ENCODE results near the gene CHST12.

DNA sequence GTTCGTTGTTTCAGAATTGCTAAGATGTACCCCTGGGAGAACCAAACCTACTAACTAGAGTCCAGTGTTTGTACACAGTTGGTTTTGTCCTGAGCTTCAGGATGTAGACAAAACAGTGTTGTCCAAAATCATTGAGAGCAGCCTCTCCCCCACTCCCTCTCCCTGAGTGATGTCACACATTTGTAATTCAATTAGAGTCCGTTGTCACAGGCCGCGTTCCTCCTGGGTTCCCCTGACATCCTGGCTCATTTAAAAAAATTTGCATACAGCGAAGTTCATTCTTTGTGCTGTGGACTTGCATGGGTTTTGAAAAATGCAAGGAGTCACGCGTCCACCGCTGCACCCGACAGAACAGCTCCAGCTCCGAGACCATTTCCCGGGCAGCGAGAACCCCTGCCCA lies 62.5 kb downstream of the CHST12 start:
- TF ChIP-seq, protein P1, sequence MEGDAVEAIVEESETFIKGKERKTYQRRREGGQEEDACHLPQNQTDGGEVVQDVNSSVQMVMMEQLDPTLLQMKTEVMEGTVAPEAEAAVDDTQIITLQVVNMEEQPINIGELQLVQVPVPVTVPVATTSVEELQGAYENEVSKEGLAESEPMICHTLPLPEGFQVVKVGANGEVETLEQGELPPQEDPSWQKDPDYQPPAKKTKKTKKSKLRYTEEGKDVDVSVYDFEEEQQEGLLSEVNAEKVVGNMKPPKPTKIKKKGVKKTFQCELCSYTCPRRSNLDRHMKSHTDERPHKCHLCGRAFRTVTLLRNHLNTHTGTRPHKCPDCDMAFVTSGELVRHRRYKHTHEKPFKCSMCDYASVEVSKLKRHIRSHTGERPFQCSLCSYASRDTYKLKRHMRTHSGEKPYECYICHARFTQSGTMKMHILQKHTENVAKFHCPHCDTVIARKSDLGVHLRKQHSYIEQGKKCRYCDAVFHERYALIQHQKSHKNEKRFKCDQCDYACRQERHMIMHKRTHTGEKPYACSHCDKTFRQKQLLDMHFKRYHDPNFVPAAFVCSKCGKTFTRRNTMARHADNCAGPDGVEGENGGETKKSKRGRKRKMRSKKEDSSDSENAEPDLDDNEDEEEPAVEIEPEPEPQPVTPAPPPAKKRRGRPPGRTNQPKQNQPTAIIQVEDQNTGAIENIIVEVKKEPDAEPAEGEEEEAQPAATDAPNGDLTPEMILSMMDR (IDR thresholded peaks at IDR 0.05): no peak
- no peak for TF ChIP-seq EZH2 (IDR thresholded peaks at IDR 0.05; ENCODE audit: borderline replicate concordance, insufficient read depth, low read depth, low read length, poor library complexity, severe bottlenecking)
